KG1 (cell line): ENCODE data around the gene VPS13D.

ENCODE experiments used
- DNase-seq: peaks from one replicate; lab custom pipeline; 2025; lab: John Stamatoyannopoulos, UW

Gene VPS13D

GRCh38 chr1:12405325-12406210 is 175.7 kb downstream of the VPS13D start:
- DNase-seq = peak; percentile 42

- no peak for DNase-seq
These were observed 176.6 kb downstream of the VPS13D start for GRCh38 chr1:12406211-12407021.

GRCh38 chr1:12407050-12407961 is 177.5 kb downstream of the VPS13D start:
- no peak for DNase-seq

GRCh38 chr1:12407962-12408454 is 178.2 kb downstream of the VPS13D start:
- DNase-seq = no peak

- DNase-seq = no peak
These were observed 178.8 kb downstream of the VPS13D start for GRCh38 chr1:12408662-12409061.

- DNase-seq = no peak
These were observed 179.9 kb downstream of the VPS13D start for GRCh38 chr1:12409681-12410080.

GRCh38 chr1:12410351-12410750 is 180.5 kb downstream of the VPS13D start:
- no peak for DNase-seq

GRCh38 chr1:12411098-12411497 is 181.3 kb downstream of the VPS13D start:
- DNase-seq = no peak

GRCh38 chr1:12411747-12412146 is 181.9 kb downstream of the VPS13D start:
- DNase-seq = no peak

GRCh38 chr1:12412439-12412838 is 182.6 kb downstream of the VPS13D start:
- no peak for DNase-seq

GRCh38 chr1:12413664-12414410 is 184.0 kb downstream of the VPS13D start:
- no peak for DNase-seq

GRCh38 chr1:12414444-12415018 is 184.7 kb downstream of the VPS13D start:
- no peak for DNase-seq

- no peak for DNase-seq
These were observed 185.2 kb downstream of the VPS13D start for GRCh38 chr1:12415038-12415466.

GRCh38 chr1:12416101-12416500 is 186.3 kb downstream of the VPS13D start:
- no peak for DNase-seq

- no peak for DNase-seq
These were observed 186.9 kb downstream of the VPS13D start for GRCh38 chr1:12416744-12417143.

- no peak for DNase-seq
These were observed 187.6 kb downstream of the VPS13D start for GRCh38 chr1:12417389-12417788.

- no peak for DNase-seq
These were observed 190.3 kb downstream of the VPS13D start for GRCh38 chr1:12420171-12420570.

GRCh38 chr1:12422488-12422887 is 192.7 kb downstream of the VPS13D start:
- no peak for DNase-seq

- no peak for DNase-seq
These were observed 194.3 kb downstream of the VPS13D start for GRCh38 chr1:12424087-12424529.

GRCh38 chr1:12424793-12425192 is 195.0 kb downstream of the VPS13D start:
- no peak for DNase-seq

GRCh38 chr1:12426030-12426429 is 196.2 kb downstream of the VPS13D start:
- no peak for DNase-seq
